NCI-H510A treated with DMSO at 0.1 percent for 48 hours (cell line): ENCODE measurements around the gene GLCE.
"Not testable (repeated sequence)": the region's sequence is repeated elsewhere in the genome, so short reads cannot be mapped to it uniquely, and the experiment has no call there.

Source experiments
- DNase-seq: peaks from one replicate; lab custom pipeline; 2025; lab: John Stamatoyannopoulos, UW

GLCE gene

GRCh38 chr15:69135499-69135898 lies 24.9 kb upstream of the GLCE start:
- DNase-seq: no peak

GRCh38 chr15:69138963-69139362 lies 21.5 kb upstream of the GLCE start:
- DNase-seq: no peak

GRCh38 chr15:69140306-69140705 lies 20.1 kb upstream of the GLCE start:
- no peak for DNase-seq

- DNase-seq: no peak
Observed at GRCh38 chr15:69141286-69141701, 19.1 kb upstream of the GLCE start.

- DNase-seq: no peak
Observed at GRCh38 chr15:69141833-69142232, 18.6 kb upstream of the GLCE start.

- peak; percentile 79 for DNase-seq
Observed at GRCh38 chr15:69143756-69144436, 16.5 kb upstream of the GLCE start.

- DNase-seq: no peak
Observed at GRCh38 chr15:69144530-69144929, 15.9 kb upstream of the GLCE start.

- DNase-seq: no peak
Observed at GRCh38 chr15:69145149-69145693, 15.2 kb upstream of the GLCE start.

- peak; percentile 26 for DNase-seq
Observed at GRCh38 chr15:69145694-69146492, 14.5 kb upstream of the GLCE start.

- DNase-seq: no peak
Observed at GRCh38 chr15:69146724-69147435, 13.6 kb upstream of the GLCE start.

- DNase-seq: no peak
Observed at GRCh38 chr15:69148465-69148864, 12.0 kb upstream of the GLCE start.

- no peak for DNase-seq
Observed at GRCh38 chr15:69149163-69149562, 11.3 kb upstream of the GLCE start.

GRCh38 chr15:69149803-69150202 lies 10.6 kb upstream of the GLCE start:
- DNase-seq: no peak

- no peak for DNase-seq
Observed at GRCh38 chr15:69150336-69150735, 10.1 kb upstream of the GLCE start.

GRCh38 chr15:69150841-69151240 lies 9.6 kb upstream of the GLCE start:
- DNase-seq: no peak

- DNase-seq: no peak
Observed at GRCh38 chr15:69153046-69153445, 7.4 kb upstream of the GLCE start.

- not testable (repeated sequence) for DNase-seq
Observed at GRCh38 chr15:69153587-69153986, 6.8 kb upstream of the GLCE start.

- no peak for DNase-seq
Observed at GRCh38 chr15:69154078-69154477, 6.4 kb upstream of the GLCE start.

- no peak for DNase-seq
Observed at GRCh38 chr15:69154684-69155083, 5.8 kb upstream of the GLCE start.

GRCh38 chr15:69156736-69157381 lies 3.6 kb upstream of the GLCE start:
- no peak for DNase-seq

GRCh38 chr15:69158201-69158842 lies 2.1 kb upstream of the GLCE start:
- no peak for DNase-seq

GRCh38 chr15:69158843-69159240 lies 1.6 kb upstream of the GLCE start:
- DNase-seq: no peak
